ENCODE data around the gene HOXD10. TPM values are rescaled to one million over a fixed set of nuclear protein-coding genes. Genes with fewer than 3 reads are reported as not detected.

Gene HOXD10
- total and polyA plus RNA-seq, 2 of the 13 experiments (the other 11 are each of a cell fraction or from before 2014, with no cell fraction given) = not detected

DNA sequence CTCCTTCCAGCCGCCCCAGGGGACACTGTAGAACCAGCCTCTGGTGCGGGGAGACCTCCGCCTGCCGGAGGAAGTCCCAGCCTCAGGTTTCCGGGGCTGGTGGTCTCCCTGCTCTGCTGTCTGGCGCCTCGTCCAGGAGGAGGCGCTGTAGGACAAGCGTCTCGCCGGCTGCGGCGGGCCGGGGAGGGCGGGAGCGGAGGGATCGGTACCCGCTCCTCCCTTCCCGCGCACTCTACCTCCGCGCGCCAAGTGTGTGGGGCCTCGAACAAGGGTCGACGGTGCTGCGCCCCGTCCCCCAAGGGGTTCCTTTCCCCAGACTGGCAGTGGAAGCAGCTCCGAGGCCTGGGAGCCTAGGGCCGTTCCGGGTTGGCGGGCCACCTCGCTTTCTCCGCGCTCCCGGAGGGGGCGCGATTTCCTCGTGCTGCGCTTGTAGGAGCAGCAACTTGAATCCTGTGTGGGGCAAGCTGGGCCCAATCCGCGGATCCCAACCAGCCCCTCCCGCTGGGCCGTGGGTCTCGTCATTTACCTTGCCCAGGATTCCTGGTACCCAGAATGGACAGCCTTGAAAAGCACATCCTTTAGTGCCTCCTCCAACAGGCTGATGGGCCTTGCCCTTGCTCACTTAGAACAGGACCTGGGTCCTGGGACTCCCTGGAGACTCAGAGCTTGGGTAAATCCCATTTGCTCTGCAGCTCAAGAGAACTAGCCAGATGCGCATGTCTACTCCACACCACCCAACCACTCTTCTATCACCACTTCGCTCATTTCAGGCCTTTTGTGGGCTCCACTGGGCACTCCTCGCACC, 24.1 kb downstream of the HOXD10 start (continued):
- TF ChIP-seq, protein P1, sequence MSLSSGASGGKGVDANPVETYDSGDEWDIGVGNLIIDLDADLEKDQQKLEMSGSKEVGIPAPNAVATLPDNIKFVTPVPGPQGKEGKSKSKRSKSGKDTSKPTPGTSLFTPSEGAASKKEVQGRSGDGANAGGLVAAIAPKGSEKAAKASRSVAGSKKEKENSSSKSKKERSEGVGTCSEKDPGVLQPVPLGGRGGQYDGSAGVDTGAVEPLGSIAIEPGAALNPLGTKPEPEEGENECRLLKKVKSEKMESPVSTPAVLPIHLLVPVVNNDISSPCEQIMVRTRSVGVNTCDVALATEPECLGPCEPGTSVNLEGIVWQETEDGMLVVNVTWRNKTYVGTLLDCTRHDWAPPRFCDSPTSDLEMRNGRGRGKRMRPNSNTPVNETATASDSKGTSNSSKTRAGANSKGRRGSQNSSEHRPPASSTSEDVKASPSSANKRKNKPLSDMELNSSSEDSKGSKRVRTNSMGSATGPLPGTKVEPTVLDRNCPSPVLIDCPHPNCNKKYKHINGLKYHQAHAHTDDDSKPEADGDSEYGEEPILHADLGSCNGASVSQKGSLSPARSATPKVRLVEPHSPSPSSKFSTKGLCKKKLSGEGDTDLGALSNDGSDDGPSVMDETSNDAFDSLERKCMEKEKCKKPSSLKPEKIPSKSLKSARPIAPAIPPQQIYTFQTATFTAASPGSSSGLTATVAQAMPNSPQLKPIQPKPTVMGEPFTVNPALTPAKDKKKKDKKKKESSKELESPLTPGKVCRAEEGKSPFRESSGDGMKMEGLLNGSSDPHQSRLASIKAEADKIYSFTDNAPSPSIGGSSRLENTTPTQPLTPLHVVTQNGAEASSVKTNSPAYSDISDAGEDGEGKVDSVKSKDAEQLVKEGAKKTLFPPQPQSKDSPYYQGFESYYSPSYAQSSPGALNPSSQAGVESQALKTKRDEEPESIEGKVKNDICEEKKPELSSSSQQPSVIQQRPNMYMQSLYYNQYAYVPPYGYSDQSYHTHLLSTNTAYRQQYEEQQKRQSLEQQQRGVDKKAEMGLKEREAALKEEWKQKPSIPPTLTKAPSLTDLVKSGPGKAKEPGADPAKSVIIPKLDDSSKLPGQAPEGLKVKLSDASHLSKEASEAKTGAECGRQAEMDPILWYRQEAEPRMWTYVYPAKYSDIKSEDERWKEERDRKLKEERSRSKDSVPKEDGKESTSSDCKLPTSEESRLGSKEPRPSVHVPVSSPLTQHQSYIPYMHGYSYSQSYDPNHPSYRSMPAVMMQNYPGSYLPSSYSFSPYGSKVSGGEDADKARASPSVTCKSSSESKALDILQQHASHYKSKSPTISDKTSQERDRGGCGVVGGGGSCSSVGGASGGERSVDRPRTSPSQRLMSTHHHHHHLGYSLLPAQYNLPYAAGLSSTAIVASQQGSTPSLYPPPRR (CRISPR knock-in tag; IDR thresholded peaks at IDR 0.05; ENCODE audit: borderline replicate concordance) = peak; percentile 64; the same call in 1 of the 2 replicates
- TF ChIP-seq TFDP2 (CRISPR knock-in tag; IDR thresholded peaks at IDR 0.05) (peak; percentile 91), ZNF296 (CRISPR knock-in tag; conservative IDR thresholded peaks at IDR 0.05) (0 out of 2 replicates have a peak, but pooled peaks have one; percentile 13), JARID2 (CRISPR knock-in tag; IDR thresholded peaks at IDR 0.05; ENCODE audit: insufficient replicate concordance) (peak; percentile 91), ZBTB44 (CRISPR knock-in tag; IDR thresholded peaks at IDR 0.05) (no peak), PAF1 (CRISPR knock-in tag; IDR thresholded peaks at IDR 0.05) (no peak), GATAD2A (CRISPR knock-in tag; IDR thresholded peaks at IDR 0.05) (peak; percentile 62), ZBTB49 (CRISPR knock-in tag; IDR thresholded peaks at IDR 0.05; ENCODE audit: borderline replicate concordance) (no peak), KDM5A (IDR thresholded peaks at IDR 0.05; ENCODE audit: borderline replicate concordance, low read length) (no peak), SIX4 (CRISPR knock-in tag; IDR thresholded peaks at IDR 0.05) (no peak), MAF1 (CRISPR knock-in tag; IDR thresholded peaks at IDR 0.05; ENCODE audit: borderline replicate concordance) (no peak), RARG (CRISPR knock-in tag; IDR thresholded peaks at IDR 0.05; ENCODE audit: low read depth) (no peak), GMEB2 (CRISPR knock-in tag; IDR thresholded peaks at IDR 0.05; ENCODE audit: low read depth) (no peak), ZNF33B (CRISPR knock-in tag; IDR thresholded peaks at IDR 0.05) (peak; percentile 85; the same call in 1 of the 2 replicates)
- TF ChIP-seq, protein P2, sequence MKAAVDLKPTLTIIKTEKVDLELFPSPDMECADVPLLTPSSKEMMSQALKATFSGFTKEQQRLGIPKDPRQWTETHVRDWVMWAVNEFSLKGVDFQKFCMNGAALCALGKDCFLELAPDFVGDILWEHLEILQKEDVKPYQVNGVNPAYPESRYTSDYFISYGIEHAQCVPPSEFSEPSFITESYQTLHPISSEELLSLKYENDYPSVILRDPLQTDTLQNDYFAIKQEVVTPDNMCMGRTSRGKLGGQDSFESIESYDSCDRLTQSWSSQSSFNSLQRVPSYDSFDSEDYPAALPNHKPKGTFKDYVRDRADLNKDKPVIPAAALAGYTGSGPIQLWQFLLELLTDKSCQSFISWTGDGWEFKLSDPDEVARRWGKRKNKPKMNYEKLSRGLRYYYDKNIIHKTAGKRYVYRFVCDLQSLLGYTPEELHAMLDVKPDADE (CRISPR knock-in tag; IDR thresholded peaks at IDR 0.05) = no peak

All from HepG2 (cell line).